B cell (primary cell): ENCODE data around the gene TUBB4A. TPM values are rescaled to one million over a fixed set of nuclear protein-coding genes. Genes with fewer than 3 reads are reported as not detected.

Experiments
- ATAC-seq: fragments of 200-7000 bp; cut with Tn5 transposase; one replicate; pipeline ENCODE4 v1.10.0; 2021; ENCODE audit warnings: low read depth, mild to moderate bottlenecking, moderate number of reproducible peaks, moderate library complexity
- CTCF ChIA-PET: fragments of 350-600 bp; sonication (Branson Sonifier 250); formaldehyde crosslinking; loops from one replicate; lab custom pipeline; 2021; ENCODE audit warnings: antibody characterized with exemption, inconsistent platforms; lab: Charles Lee
- POLR2A ChIA-PET: fragments of 350-600 bp; sonication (Branson Sonifier 250); formaldehyde crosslinking; loops from one replicate; lab custom pipeline; 2021; ENCODE audit warnings: antibody characterized with exemption; lab: Charles Lee
- DNase-seq: peaks from one replicate; pipeline ENCODE4 v3.0.0; 2013
- H2AFZ ChIP-seq: 2 replicates; pipeline ENCODE4 v1.6.1; 2012; ENCODE audit warnings: mild to moderate bottlenecking, low read depth, low read length; ENCODE audit not compliant: insufficient read depth, poor library complexity, severe bottlenecking
- H3K27ac ChIP-seq, 2 donors: 1 replicate in 1 of 2; 2 replicates in 1 of 2; pipeline ENCODE4 v1.5.1; 2012 to 2013; ENCODE audit warnings: low read length in 2 of 2, mild to moderate bottlenecking in 2 of 2, moderate library complexity in 1 of 2
- H3K27me3 ChIP-seq, 4 experiments: fragments of 200-600 bp in 1 of 4; sonication (generic) in 1 of 4; replicated peaks in 1 of 4; 1 replicate in 2 of 4; 2 replicates in 2 of 4; pipeline versions ENCODE4 v1.6.1 to v1.7.0; 2013 to 2016; ENCODE audit warnings: low read length in 3 of 4, mild to moderate bottlenecking in 2 of 4, mixed read lengths in 1 of 4, moderate library complexity in 1 of 4; ENCODE audit not compliant: insufficient read depth in 4 of 4, control insufficient read depth in 3 of 4; ENCODE audit errors: control extremely low read depth in 1 of 4
- H3K36me3 ChIP-seq, 2 experiments: replicated peaks in 1 of 2; 1 replicate in 1 of 2; 2 replicates in 1 of 2; pipeline versions ENCODE4 v1.6.1 to v1.7.1; 2013; ENCODE audit warnings: low read length in 1 of 2; ENCODE audit not compliant: insufficient read depth in 2 of 2, control insufficient read depth in 1 of 2; ENCODE audit errors: control extremely low read depth in 1 of 2, extremely low read depth in 1 of 2
- H3K4me1 ChIP-seq, 2 donors: fragments of 200-600 bp in 1 of 2; sonication (generic) in 1 of 2; 1 replicate in 1 of 2; 2 replicates in 1 of 2; pipeline versions ENCODE4 v1.5.1 to v1.6.1; 2013 to 2017; ENCODE audit warnings: low read length in 2 of 2; ENCODE audit not compliant: control insufficient read depth in 2 of 2, insufficient read depth in 2 of 2
- H3K4me2 ChIP-seq: replicated peaks from 2 replicates; pipeline ENCODE3; 2012; ENCODE audit warnings: mild to moderate bottlenecking, low read depth, low read length; ENCODE audit not compliant: poor library complexity, severe bottlenecking
- H3K4me3 ChIP-seq, 5 experiments: fragments of 200-600 bp in 1 of 5; sonication (generic) in 1 of 5; 1 replicate in 3 of 5; 2 replicates in 2 of 5; pipeline versions ENCODE4 v1.5.1 to v1.7.0; 2011 to 2016; ENCODE audit warnings: low read length in 4 of 5, mild to moderate bottlenecking in 4 of 5, low read depth in 2 of 5, control low read depth in 1 of 5, moderate library complexity in 1 of 5; ENCODE audit not compliant: insufficient read depth in 1 of 5; ENCODE audit errors: control extremely low read depth in 1 of 5, extremely low read depth in 1 of 5
- H3K79me2 ChIP-seq: fragments of 200-600 bp; sonication (generic); one replicate; pipeline ENCODE4 v1.6.0; 2016; ENCODE audit warnings: low read length; ENCODE audit not compliant: control insufficient read depth, insufficient read depth
- H3K9ac ChIP-seq: fragments of 200-600 bp; sonication (generic); 2 replicates; pipeline ENCODE4 v1.6.1; 2017; ENCODE audit warnings: mild to moderate bottlenecking, low read length, moderate library complexity
- H3K9me3 ChIP-seq, 3 donors: one replicate each; pipeline versions ENCODE4 v1.6.1 to v1.7.1; 2013; ENCODE audit warnings: low read length in 2 of 3; ENCODE audit not compliant: control insufficient read depth in 2 of 3, insufficient read depth in 1 of 3; ENCODE audit errors: control extremely low read depth in 1 of 3
- H4K20me1 ChIP-seq: 2 replicates; pipeline ENCODE4 v1.6.0; 2012; ENCODE audit warnings: mild to moderate bottlenecking, low read length; ENCODE audit not compliant: insufficient read depth, control insufficient read depth, poor library complexity, severe bottlenecking
- H3K27ac Mint-ChIP-seq: one replicate; pipeline ENCODE4 v1.8.0; 2021; ENCODE audit warnings: mixed read lengths
- H3K27me3 Mint-ChIP-seq: one replicate; pipeline ENCODE4 v1.8.0; 2021; ENCODE audit warnings: mixed read lengths
- H3K4me1 Mint-ChIP-seq: one replicate; pipeline ENCODE4 v1.8.0; 2021; ENCODE audit warnings: mixed read lengths
- H3K4me3 Mint-ChIP-seq: one replicate; pipeline ENCODE4 v1.8.0; 2021; ENCODE audit warnings: mixed read lengths
- H3K9me3 Mint-ChIP-seq: one replicate; pipeline ENCODE4 v1.8.0; 2022; ENCODE audit warnings: mixed read lengths; ENCODE audit not compliant: insufficient read depth
- EZH2 ChIP-seq: IDR thresholded peaks from 2 replicates; pipeline ENCODE4 v1.6.1; 2012; ENCODE audit warnings: borderline replicate concordance, low read depth, mild to moderate bottlenecking, moderate library complexity, low read length; ENCODE audit not compliant: insufficient read depth, poor library complexity, severe bottlenecking
- WGBS: methylation state at CpG from one replicate; pipeline ENCODE4 v1.1.5; 2013; ENCODE audit warnings: missing lambda C conversion rate; ENCODE audit not compliant: insufficient coverage; 5-methylcytosine and 5-hydroxymethylcytosine counted together
- intact Hi-C: fragments of 100-400 bp; cut with micrococcal nuclease; formaldehyde crosslinking; loops from one replicate; pipeline ENCODE4 v1.10.0; 2022
- polyA plus RNA-seq: library from polyadenylated mRNA; depleted of rRNA; stranded (reverse); fragments of >200 nt; gene quantifications from 2 replicates; pipeline ENCODE4 v1.2.3, GENCODE V29; 2012
- total RNA-seq, 2 donors: library from RNA; stranded (reverse); fragments of 120-200 nt in 1 of 2; gene quantifications; 1 replicate in 1 of 2; 2 replicates in 1 of 2; pipeline versions ENCODE4 v1.2.3 to v1.2.4, GENCODE V29; 2013 to 2022
- TF ChIP-seq, protein P1 (sequence below): fragments of 200-600 bp; IDR thresholded peaks from one replicate; pipeline ENCODE4 v1.8.0; 2022; ENCODE audit warnings: antibody characterized with exemption, mild to moderate bottlenecking

TUBB4A gene
- total and polyA plus RNA-seq, 2 donors (not counting 1 experiment from before 2014, with no cell fraction given): 3.9 to 21.9 TPM

DNA sequence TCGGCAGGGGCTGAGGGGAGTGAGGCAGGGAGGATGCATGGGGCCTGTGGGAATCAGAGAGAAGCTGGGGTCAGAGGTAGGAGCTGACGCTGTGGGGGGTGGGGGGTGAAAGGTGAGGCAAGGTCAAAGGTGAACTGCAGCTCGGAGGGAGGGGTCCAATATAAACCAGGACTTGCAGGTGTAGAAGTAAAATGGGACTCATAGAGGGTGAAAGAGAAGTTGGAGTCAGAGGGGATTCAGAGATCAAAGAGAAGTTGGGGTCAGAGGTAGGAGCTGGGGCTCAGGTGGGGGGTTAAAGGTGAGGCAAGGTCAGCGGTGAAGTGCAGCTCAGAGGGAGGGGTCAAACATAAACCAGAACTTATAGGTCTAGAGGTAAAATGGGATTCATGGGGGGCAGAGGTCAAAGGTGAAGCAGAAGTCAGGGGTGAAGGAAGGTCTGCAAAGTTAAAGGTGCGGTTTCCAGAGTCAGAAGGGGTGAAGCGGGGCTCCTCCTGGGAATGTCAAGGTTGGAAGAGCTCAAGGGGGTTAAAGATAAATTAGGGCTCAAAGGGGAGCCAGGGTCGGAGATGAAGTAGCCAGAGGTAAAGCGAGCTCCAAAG lies 7.6 kb downstream of the TUBB4A start:
- Histone ChIP-seq H3K4me3 (no peak overlapping the region), H2AFZ (no peak overlapping the region), H3K9me3 (peaks cover 0 to 4% (median 3%) of the 10 kb centered on the region in 3 donors), H3K27me3 (no peaks in the 10 kb centered on the region), H3K9ac (no peak overlapping the region), H4K20me1 (no peaks in the 10 kb centered on the region), H3K79me2 (no peaks in the 10 kb centered on the region), H3K36me3 (no peaks in the 10 kb centered on the region), H3K27ac (no peak overlapping the region), H3K4me1 (peaks cover 0 to 7% of the 10 kb centered on the region in 2 donors), H3K4me2 (no peak overlapping the region)
- ChIA-PET POLR2A (no interaction called here), CTCF (interaction anchor here (0.7 kb wide), 1 partner anchor 275 kb away, joined by 3 read pairs; no protein-coding TSS in a partner anchor)
- 95% methylated on average over 8 of the region's 8 CpGs for WGBS
- Mint-ChIP-seq H3K27me3 (no peaks in the 10 kb centered on the region), H3K9me3 (peaks cover 2% of the 10 kb centered on the region), H3K4me1 (peaks cover 8% of the 10 kb centered on the region), H3K4me3 (no peak overlapping the region), H3K27ac (no peak overlapping the region)
- ATAC-seq: no peak
- TF ChIP-seq, protein P1, sequence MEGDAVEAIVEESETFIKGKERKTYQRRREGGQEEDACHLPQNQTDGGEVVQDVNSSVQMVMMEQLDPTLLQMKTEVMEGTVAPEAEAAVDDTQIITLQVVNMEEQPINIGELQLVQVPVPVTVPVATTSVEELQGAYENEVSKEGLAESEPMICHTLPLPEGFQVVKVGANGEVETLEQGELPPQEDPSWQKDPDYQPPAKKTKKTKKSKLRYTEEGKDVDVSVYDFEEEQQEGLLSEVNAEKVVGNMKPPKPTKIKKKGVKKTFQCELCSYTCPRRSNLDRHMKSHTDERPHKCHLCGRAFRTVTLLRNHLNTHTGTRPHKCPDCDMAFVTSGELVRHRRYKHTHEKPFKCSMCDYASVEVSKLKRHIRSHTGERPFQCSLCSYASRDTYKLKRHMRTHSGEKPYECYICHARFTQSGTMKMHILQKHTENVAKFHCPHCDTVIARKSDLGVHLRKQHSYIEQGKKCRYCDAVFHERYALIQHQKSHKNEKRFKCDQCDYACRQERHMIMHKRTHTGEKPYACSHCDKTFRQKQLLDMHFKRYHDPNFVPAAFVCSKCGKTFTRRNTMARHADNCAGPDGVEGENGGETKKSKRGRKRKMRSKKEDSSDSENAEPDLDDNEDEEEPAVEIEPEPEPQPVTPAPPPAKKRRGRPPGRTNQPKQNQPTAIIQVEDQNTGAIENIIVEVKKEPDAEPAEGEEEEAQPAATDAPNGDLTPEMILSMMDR: no peak
- TF ChIP-seq EZH2: no peak
- no peak for DNase-seq
- intact Hi-C loops: no loop called here

DNA sequence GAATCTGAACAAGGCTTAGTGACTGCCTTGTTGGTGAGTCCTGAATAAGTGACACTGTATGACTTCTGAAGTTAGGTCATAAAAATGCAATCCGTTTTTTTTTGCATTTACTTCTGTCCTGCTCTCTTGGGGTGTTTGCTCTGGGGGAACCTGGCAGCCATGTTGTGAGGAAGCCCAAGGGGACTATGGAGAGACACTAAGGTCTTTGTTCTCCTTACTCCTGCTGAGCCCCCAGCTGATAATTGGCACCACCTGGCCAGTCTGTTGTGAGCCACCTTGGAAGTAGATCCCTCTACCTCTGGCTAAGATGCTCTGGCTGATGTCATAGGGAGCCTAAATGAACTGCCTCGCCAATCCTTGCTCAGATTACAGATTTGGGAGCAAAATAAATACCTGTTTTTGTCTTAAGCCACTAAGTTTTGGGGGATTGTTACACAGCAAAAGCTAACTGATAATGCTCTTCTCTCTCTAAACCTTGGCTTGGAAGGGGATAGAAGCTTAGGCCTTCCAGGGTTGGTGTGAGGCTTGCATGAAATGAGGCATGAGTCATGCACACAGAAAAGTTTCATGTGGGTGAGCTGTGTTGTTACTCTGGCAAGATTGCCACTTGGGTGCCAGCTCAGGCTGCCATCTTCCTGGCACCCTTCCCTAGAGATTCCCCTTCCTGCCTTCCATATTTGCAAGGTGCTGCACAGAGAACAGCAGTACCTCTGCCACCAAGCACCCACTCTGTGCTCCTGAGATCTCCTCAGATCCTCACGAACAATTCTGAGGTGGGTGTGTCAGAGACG lies 10.1 kb downstream of the TUBB4A start:
- no peak for ATAC-seq
- CTCF ChIA-PET: interaction anchor here (0.9 to 2.1 kb wide), 3 partner anchors 10 to 274 kb away, joined by 3 to 6 read pairs (median 4); partner anchors contain the start of gene DENND1C
- WGBS: 90% methylated on average over 3 of the region's 4 CpGs
- peaks cover 12% of the 10 kb centered on the region for H3K4me1 Mint-ChIP-seq
- no peak overlapping the region for H3K9ac ChIP-seq
- no peak overlapping the region for H3K4me3 Mint-ChIP-seq
- H3K4me3 ChIP-seq: no peak overlapping the region
- no peaks in the 10 kb centered on the region for H4K20me1 ChIP-seq
- no peak for DNase-seq
- intact Hi-C loops: no loop called here
- H3K9me3 Mint-ChIP-seq: peaks cover 2% of the 10 kb centered on the region
- H3K79me2 ChIP-seq: no peaks in the 10 kb centered on the region
- no peak overlapping the region for H3K27ac Mint-ChIP-seq
- H3K27me3 ChIP-seq: no peaks in the 10 kb centered on the region
- no peak overlapping the region for H3K27ac ChIP-seq
- no peak overlapping the region for H2AFZ ChIP-seq
- no peaks in the 10 kb centered on the region for H3K27me3 Mint-ChIP-seq
- H3K36me3 ChIP-seq: no peaks in the 10 kb centered on the region
- no peak overlapping the region for H3K4me2 ChIP-seq
- POLR2A ChIA-PET: interaction anchor here (0.6 kb wide), 1 partner anchor 179 kb away, joined by 4 read pairs; no protein-coding TSS in a partner anchor
- peaks cover 0 to 4% (median 3%) of the 10 kb centered on the region in 3 donors for H3K9me3 ChIP-seq
- TF ChIP-seq EZH2: no peak
- TF ChIP-seq, protein P1: no peak
- H3K4me1 ChIP-seq: peaks cover 0 to 12% of the 10 kb centered on the region in 2 donors
